Vagina (tissue), 2 donors: ENCODE results near the gene TBC1D16.

Experiments used
- POLR2A ChIP-seq, 2 donors: fragments of 450-650 bp; IDR thresholded peaks; one replicate each; pipeline ENCODE4 v1.6.1; 2017; ENCODE audit warnings: antibody characterized with exemption in 2 of 2, mild to moderate bottlenecking in 2 of 2, moderate library complexity in 2 of 2
- POLR2AphosphoS5 ChIP-seq, 2 donors: sonication (generic); formaldehyde crosslinking; IDR thresholded peaks; one replicate each; pipeline ENCODE4 v1.9.0; 2017; ENCODE audit warnings: antibody characterized with exemption in 2 of 2, mild to moderate bottlenecking in 2 of 2, low read depth in 1 of 2; ENCODE audit not compliant: insufficient read depth in 1 of 2
- TF ChIP-seq, protein P1 (sequence below), 3 experiments: fragments of 450-650 bp in 2 of 3; fragments of 200-600 bp in 1 of 3; sonication (generic) in 1 of 3; IDR thresholded peaks; one replicate each; pipeline ENCODE4 v1.5.1; 2017 to 2019; ENCODE audit warnings: antibody characterized with exemption in 3 of 3, mild to moderate bottlenecking in 2 of 3, moderate library complexity in 2 of 3

- TF ChIP-seq POLR2A (IDR thresholded peaks at IDR 0.05) (no peak), POLR2AphosphoS5 (IDR thresholded peaks at IDR 0.05; ENCODE audit: insufficient read depth in 1 of 2, low read depth in 1 of 2) (no peak)
- TF ChIP-seq, protein P1, sequence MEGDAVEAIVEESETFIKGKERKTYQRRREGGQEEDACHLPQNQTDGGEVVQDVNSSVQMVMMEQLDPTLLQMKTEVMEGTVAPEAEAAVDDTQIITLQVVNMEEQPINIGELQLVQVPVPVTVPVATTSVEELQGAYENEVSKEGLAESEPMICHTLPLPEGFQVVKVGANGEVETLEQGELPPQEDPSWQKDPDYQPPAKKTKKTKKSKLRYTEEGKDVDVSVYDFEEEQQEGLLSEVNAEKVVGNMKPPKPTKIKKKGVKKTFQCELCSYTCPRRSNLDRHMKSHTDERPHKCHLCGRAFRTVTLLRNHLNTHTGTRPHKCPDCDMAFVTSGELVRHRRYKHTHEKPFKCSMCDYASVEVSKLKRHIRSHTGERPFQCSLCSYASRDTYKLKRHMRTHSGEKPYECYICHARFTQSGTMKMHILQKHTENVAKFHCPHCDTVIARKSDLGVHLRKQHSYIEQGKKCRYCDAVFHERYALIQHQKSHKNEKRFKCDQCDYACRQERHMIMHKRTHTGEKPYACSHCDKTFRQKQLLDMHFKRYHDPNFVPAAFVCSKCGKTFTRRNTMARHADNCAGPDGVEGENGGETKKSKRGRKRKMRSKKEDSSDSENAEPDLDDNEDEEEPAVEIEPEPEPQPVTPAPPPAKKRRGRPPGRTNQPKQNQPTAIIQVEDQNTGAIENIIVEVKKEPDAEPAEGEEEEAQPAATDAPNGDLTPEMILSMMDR (IDR thresholded peaks at IDR 0.05), result no peak
Measured at GRCh38 chr17:79951361-79952264, 84.1 kb downstream of the TBC1D16 start.
